H9 (cell line): ENCODE data around the gene KSR1. TPM values are rescaled to one million over a fixed set of nuclear protein-coding genes. Genes with fewer than 3 reads are reported as not detected.

Experiments used
- DNase-seq: peaks from one replicate; pipeline ENCODE4 v3.0.0-alpha.2; 2017
- H2AFZ ChIP-seq: one replicate; pipeline ENCODE4 v1.6.1; 2013; ENCODE audit warnings: mild to moderate bottlenecking, low read length, control low read depth, moderate library complexity
- H2AK5ac ChIP-seq: 2 replicates; pipeline ENCODE4 v1.6.1; 2013; ENCODE audit warnings: low read length, control low read depth, mixed read lengths; ENCODE audit not compliant: insufficient read length
- H2BK120ac ChIP-seq: one replicate; pipeline ENCODE4 v1.6.1; 2013; ENCODE audit warnings: low read depth, mild to moderate bottlenecking, low read length, control low read depth, inconsistent platforms; ENCODE audit not compliant: poor library complexity, severe bottlenecking
- H2BK12ac ChIP-seq: 2 replicates; pipeline ENCODE4 v1.6.1; 2013; ENCODE audit warnings: low read length, control low read depth, mixed read lengths, low read depth; ENCODE audit not compliant: insufficient read length
- H2BK15ac ChIP-seq: 2 replicates; pipeline ENCODE4 v1.6.1; 2013; ENCODE audit warnings: low read depth, low read length, control low read depth
- H2BK20ac ChIP-seq: one replicate; pipeline ENCODE4 v1.6.1; 2013; ENCODE audit warnings: low read depth, mild to moderate bottlenecking, low read length, control low read depth, inconsistent platforms; ENCODE audit not compliant: poor library complexity, severe bottlenecking
- H2BK5ac ChIP-seq: 2 replicates; pipeline ENCODE4 v1.6.1; 2013; ENCODE audit warnings: low read length, control low read depth, mixed read lengths; ENCODE audit not compliant: insufficient read length
- H3K14ac ChIP-seq: 2 replicates; pipeline ENCODE4 v1.6.1; 2013; ENCODE audit warnings: low read length, control low read depth; ENCODE audit not compliant: insufficient read depth
- H3K18ac ChIP-seq: 2 replicates; pipeline ENCODE4 v1.6.1; 2013; ENCODE audit warnings: low read depth, mild to moderate bottlenecking, mixed read lengths, low read length, control low read depth; ENCODE audit not compliant: insufficient read length
- H3K23ac ChIP-seq: 2 replicates; pipeline ENCODE4 v1.6.1; 2013; ENCODE audit warnings: low read length, control low read depth, mixed read lengths, low read depth; ENCODE audit not compliant: insufficient read length
- H3K23me2 ChIP-seq: 2 replicates; pipeline ENCODE4 v1.6.1; 2013; ENCODE audit warnings: low read depth, mild to moderate bottlenecking, mixed read lengths, low read length, control low read depth; ENCODE audit not compliant: insufficient read length, poor library complexity, severe bottlenecking
- H3K27ac ChIP-seq: 2 replicates; pipeline ENCODE4 v1.5.1; 2013; ENCODE audit warnings: low read length, control low read depth, mixed read lengths, low read depth; ENCODE audit not compliant: insufficient read length
- H3K27me3 ChIP-seq: 2 replicates; pipeline ENCODE4 v1.6.1; 2013; ENCODE audit warnings: low read length, control low read depth, inconsistent platforms; ENCODE audit not compliant: insufficient read depth
- H3K4ac ChIP-seq: 2 replicates; pipeline ENCODE4 v1.6.1; 2013; ENCODE audit warnings: low read depth, mild to moderate bottlenecking, control low read depth, inconsistent platforms, low read length, moderate library complexity
- H3K4me1 ChIP-seq: 2 replicates; pipeline ENCODE4 v1.6.1; 2013; ENCODE audit warnings: low read length, control low read depth, inconsistent platforms; ENCODE audit not compliant: insufficient read depth
- H3K4me2 ChIP-seq: 2 replicates; pipeline ENCODE4 v1.6.1; 2013; ENCODE audit warnings: low read length, control low read depth, mixed read lengths; ENCODE audit not compliant: insufficient read length, insufficient read depth
- H3K56ac ChIP-seq: 2 replicates; pipeline ENCODE4 v1.6.1; 2013; ENCODE audit warnings: low read depth, mild to moderate bottlenecking, mixed read lengths, low read length, control low read depth; ENCODE audit not compliant: insufficient read length
- H3K79me1 ChIP-seq: 2 replicates; pipeline ENCODE4 v1.6.1; 2013; ENCODE audit warnings: low read depth, mild to moderate bottlenecking, moderate library complexity, low read length, control low read depth, inconsistent platforms; ENCODE audit not compliant: insufficient read depth, poor library complexity, severe bottlenecking
- H3K79me2 ChIP-seq: 2 replicates; pipeline ENCODE4 v1.6.1; 2013; ENCODE audit warnings: low read length, control low read depth, inconsistent platforms; ENCODE audit not compliant: insufficient read depth
- H3K9ac ChIP-seq: 2 replicates; pipeline ENCODE4 v1.6.1; 2013; ENCODE audit warnings: low read length, control low read depth, mixed read lengths; ENCODE audit not compliant: insufficient read length; ENCODE audit errors: extremely low read depth
- H3K9me3 ChIP-seq: one replicate; pipeline ENCODE4 v1.6.1; 2013; ENCODE audit warnings: low read depth, low read length, inconsistent platforms; ENCODE audit not compliant: control insufficient read depth
- H3T11ph ChIP-seq: one replicate; pipeline ENCODE4 v1.6.1; 2013; ENCODE audit warnings: mild to moderate bottlenecking, low read length, control low read depth, inconsistent platforms
- H4K20me1 ChIP-seq: one replicate; pipeline ENCODE4 v1.6.1; 2013; ENCODE audit not compliant: control insufficient read depth, insufficient read length, insufficient read depth
- H4K5ac ChIP-seq: 2 replicates; pipeline ENCODE4 v1.6.1; 2013; ENCODE audit warnings: low read depth, mild to moderate bottlenecking, mixed read lengths, low read length, control low read depth; ENCODE audit not compliant: insufficient read length
- H4K8ac ChIP-seq: replicated peaks from 2 replicates; pipeline ENCODE4 v1.6.1; 2013; ENCODE audit warnings: low read length, control low read depth, mixed read lengths, low read depth; ENCODE audit not compliant: insufficient read length
- H4K91ac ChIP-seq: 2 replicates; pipeline ENCODE4 v1.6.1; 2013; ENCODE audit warnings: low read depth, mild to moderate bottlenecking, moderate library complexity, mixed read lengths, low read length, control low read depth; ENCODE audit not compliant: insufficient read length
- H3K27ac Mint-ChIP-seq, 3 experiments: 2 replicates in 2 of 3; 3 replicates in 1 of 3; pipeline ENCODE4 v1.8.0; 2020 to 2021; ENCODE audit warnings: mixed read lengths in 3 of 3, mild to moderate bottlenecking in 1 of 3, moderate library complexity in 1 of 3
- H3K27me3 Mint-ChIP-seq: 2 replicates; pipeline ENCODE4 v1.8.0; 2021; ENCODE audit warnings: low read depth, mild to moderate bottlenecking, moderate library complexity, mixed read lengths
- H3K36me3 Mint-ChIP-seq, 3 experiments: 2 replicates in 2 of 3; 3 replicates in 1 of 3; pipeline ENCODE4 v1.8.0; 2020 to 2021; ENCODE audit warnings: low read depth in 3 of 3, mixed read lengths in 3 of 3; ENCODE audit not compliant: insufficient read depth in 1 of 3
- H3K4me1 Mint-ChIP-seq, 2 experiments: 2 replicates each; pipeline ENCODE4 v1.8.0; 2020; ENCODE audit warnings: mixed read lengths in 2 of 2
- H3K4me3 Mint-ChIP-seq, 2 experiments: 2 replicates in 1 of 2; 3 replicates in 1 of 2; pipeline ENCODE4 v1.8.0; 2020 to 2021; ENCODE audit warnings: mild to moderate bottlenecking in 2 of 2, mixed read lengths in 2 of 2, moderate library complexity in 1 of 2
- H3K9me3 Mint-ChIP-seq, 2 experiments: 2 replicates in 1 of 2; 3 replicates in 1 of 2; pipeline ENCODE4 v1.8.0; 2020; ENCODE audit warnings: mild to moderate bottlenecking in 2 of 2, mixed read lengths in 2 of 2, moderate library complexity in 1 of 2
- WGBS: extraction: QIAGEN DNeasy Blood & Tissue Kit; methylation state at CpG from one replicate; pipeline ENCODE4 v1.1.7; 2013; ENCODE audit warnings: missing lambda C conversion rate, low lambda C conversion rate, mixed read lengths; ENCODE audit not compliant: insufficient read length; ENCODE audit errors: extremely low coverage; 5-methylcytosine and 5-hydroxymethylcytosine counted together
- total RNA-seq: library from RNA; stranded (reverse); gene quantifications from 2 replicates; pipeline ENCODE4 v1.2.1, GENCODE V29; 2021
- TF ChIP-seq, protein P1 (sequence below): fragments of 200-600 bp; sonication (generic); conservative IDR thresholded peaks from 3 replicates; pipeline ENCODE4 v1.8.0; 2021; ENCODE audit warnings: antibody characterized with exemption, mild to moderate bottlenecking

The KSR1 gene
- total RNA-seq, 1 experiment from 2014 or later: 44.9 TPM

DNA sequence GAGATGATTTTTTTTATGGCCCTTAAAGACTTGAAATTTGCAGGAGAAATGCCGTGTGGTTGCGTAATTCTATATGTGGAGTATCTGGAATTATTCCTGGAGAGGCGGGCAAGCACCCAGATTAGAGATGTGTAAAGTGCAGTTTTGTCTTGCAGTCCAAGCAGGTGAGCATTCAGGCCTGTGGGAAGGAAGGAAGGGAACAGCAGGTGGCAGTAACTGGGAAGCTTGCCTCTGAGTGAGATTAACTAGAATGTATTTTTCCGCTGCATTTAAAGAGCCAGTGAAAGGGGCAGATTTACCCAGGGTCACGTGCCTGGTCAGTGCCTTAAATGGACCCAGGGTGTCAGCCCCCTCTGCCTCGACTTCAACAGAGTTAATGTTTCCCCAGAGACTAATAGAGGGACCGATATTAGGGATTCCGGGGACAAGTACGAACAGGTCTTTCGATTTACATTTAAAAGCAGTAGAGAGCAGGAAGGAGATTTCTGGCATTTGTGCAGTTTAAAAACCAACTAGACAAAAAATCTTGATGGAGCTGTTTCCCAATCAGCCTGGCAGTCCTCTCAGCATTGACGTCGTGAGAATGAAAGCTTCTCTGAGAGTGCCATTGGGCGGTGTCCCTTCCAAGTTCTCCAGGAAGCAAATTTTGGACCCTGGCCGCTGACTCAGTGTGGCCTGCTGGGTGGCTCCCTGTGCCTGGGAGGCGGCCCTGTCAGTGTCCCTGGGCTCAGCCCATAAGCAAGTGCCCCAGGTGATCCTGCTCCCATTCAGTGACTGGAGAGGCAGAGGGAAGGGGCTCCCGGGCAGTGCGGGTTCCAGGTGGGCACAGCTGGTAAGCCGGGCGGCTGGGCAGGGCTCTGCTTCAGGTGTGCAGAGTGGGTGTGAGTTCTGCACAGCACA is 38.2 kb downstream of the KSR1 start:
- Histone ChIP-seq H3K23me2 (peaks cover 4% of the 10 kb centered on the region), H4K20me1 (no peaks in the 10 kb centered on the region), H3K27ac (no peak overlapping the region), H3K9ac (no peak overlapping the region), H2AK5ac (no peak overlapping the region), H4K8ac (no peak overlapping the region), H3K79me1 (peaks cover 8% of the 10 kb centered on the region), H4K91ac (no peak overlapping the region), H3K18ac (no peak overlapping the region), H2BK120ac (no peak overlapping the region), H3K4me2 (no peak overlapping the region), H3T11ph (no peak overlapping the region), H3K9me3 (no peaks in the 10 kb centered on the region), H3K23ac (no peak overlapping the region), H3K4ac (no peak overlapping the region), H3K56ac (no peak overlapping the region), H3K79me2 (peaks cover 1% of the 10 kb centered on the region; the same call in 1 of the 2 replicates), H3K4me1 (peaks cover 33% of the 10 kb centered on the region; the same call in 1 of the 2 replicates), H3K27me3 (no peaks in the 10 kb centered on the region), H2BK15ac (no peak overlapping the region), H4K5ac (no peak overlapping the region), H2BK20ac (no peak overlapping the region), H3K14ac (no peak overlapping the region), H2AFZ (no peak overlapping the region), H2BK5ac (no peak overlapping the region), H2BK12ac (no peak overlapping the region)
- H3K4me3 Mint-ChIP-seq: peak overlapping the region in 1 of 2 experiments; percentile 50; a peak in 2 of 5 replicates
- no CpG with 5 or more reads among the region's 19 CpGs for WGBS
- peaks cover 88% of the 10 kb centered on the region in 2 experiments for H3K4me1 Mint-ChIP-seq
- peak overlapping the region; percentile 69 to 90 (median 74) for H3K27ac Mint-ChIP-seq
- DNase-seq: peak; percentile 67
- TF ChIP-seq, protein P1, sequence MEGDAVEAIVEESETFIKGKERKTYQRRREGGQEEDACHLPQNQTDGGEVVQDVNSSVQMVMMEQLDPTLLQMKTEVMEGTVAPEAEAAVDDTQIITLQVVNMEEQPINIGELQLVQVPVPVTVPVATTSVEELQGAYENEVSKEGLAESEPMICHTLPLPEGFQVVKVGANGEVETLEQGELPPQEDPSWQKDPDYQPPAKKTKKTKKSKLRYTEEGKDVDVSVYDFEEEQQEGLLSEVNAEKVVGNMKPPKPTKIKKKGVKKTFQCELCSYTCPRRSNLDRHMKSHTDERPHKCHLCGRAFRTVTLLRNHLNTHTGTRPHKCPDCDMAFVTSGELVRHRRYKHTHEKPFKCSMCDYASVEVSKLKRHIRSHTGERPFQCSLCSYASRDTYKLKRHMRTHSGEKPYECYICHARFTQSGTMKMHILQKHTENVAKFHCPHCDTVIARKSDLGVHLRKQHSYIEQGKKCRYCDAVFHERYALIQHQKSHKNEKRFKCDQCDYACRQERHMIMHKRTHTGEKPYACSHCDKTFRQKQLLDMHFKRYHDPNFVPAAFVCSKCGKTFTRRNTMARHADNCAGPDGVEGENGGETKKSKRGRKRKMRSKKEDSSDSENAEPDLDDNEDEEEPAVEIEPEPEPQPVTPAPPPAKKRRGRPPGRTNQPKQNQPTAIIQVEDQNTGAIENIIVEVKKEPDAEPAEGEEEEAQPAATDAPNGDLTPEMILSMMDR: peak; percentile 47; the same call in 2 of the 3 replicates
- no peaks in the 10 kb centered on the region for H3K27me3 Mint-ChIP-seq
- H3K36me3 Mint-ChIP-seq: peaks cover under 1 to 9% (median 4%) of the 10 kb centered on the region in 3 experiments
- H3K9me3 Mint-ChIP-seq: 0 out of 5 replicates have a peak, but pooled peaks cover 0 to 2% of the 10 kb centered on the region in 2 experiments
